Suprapubic skin (tissue), 4 donors: Measurements from ENCODE around the gene CCDC60. TPM values are rescaled to one million over a fixed set of nuclear protein-coding genes. Genes with fewer than 3 reads are reported as not detected.

Experiments
- DNase-seq, 2 donors: peaks; one replicate each; pipeline ENCODE4 v3.0.0-alpha.2; 2019; ENCODE audit warnings: low spot score in 2 of 2
- H3K27ac ChIP-seq: fragments of 200-600 bp; sonication (generic); one replicate; pipeline ENCODE4 v1.5.1; 2019
- H3K27me3 ChIP-seq: fragments of 200-600 bp; sonication (generic); one replicate; pipeline ENCODE4 v1.5.1; 2019
- H3K36me3 ChIP-seq: fragments of 200-600 bp; sonication (generic); one replicate; pipeline ENCODE4 v1.5.1; 2019
- H3K4me1 ChIP-seq: fragments of 200-600 bp; sonication (generic); one replicate; pipeline ENCODE4 v1.5.1; 2019
- H3K4me3 ChIP-seq: fragments of 200-600 bp; sonication (generic); one replicate; pipeline ENCODE4 v1.5.1; 2019; ENCODE audit warnings: mild to moderate bottlenecking
- H3K9me3 ChIP-seq: fragments of 200-600 bp; sonication (generic); one replicate; pipeline ENCODE4 v1.5.1; 2019
- CTCF ChIP-seq, 2 donors: fragments of 200-600 bp in 1 of 2; fragments of 450-650 bp in 1 of 2; sonication (generic) in 1 of 2; IDR thresholded peaks; one replicate each; pipeline ENCODE4 v1.5.1; 2016 to 2019; ENCODE audit warnings: antibody characterized with exemption in 2 of 2, mild to moderate bottlenecking in 1 of 2, moderate library complexity in 1 of 2
- EP300 ChIP-seq: sonication (generic); formaldehyde crosslinking; IDR thresholded peaks from one replicate; pipeline ENCODE4 v1.6.1; 2017; ENCODE audit warnings: antibody characterized with exemption
- POLR2A ChIP-seq, 2 donors: fragments of 450-650 bp; IDR thresholded peaks; one replicate each; pipeline ENCODE4 v1.6.1; 2017; ENCODE audit warnings: antibody characterized with exemption in 2 of 2, mild to moderate bottlenecking in 2 of 2, moderate library complexity in 2 of 2
- POLR2AphosphoS5 ChIP-seq, 3 donors: sonication (generic); formaldehyde crosslinking; IDR thresholded peaks; one replicate each; pipeline ENCODE4 v1.6.1; 2017; ENCODE audit warnings: antibody characterized with exemption in 3 of 3
- WGBS: methylation state at CpG from one replicate; pipeline ENCODE4 v1.1.5; 2018; 5-methylcytosine and 5-hydroxymethylcytosine counted together
- total RNA-seq, 4 donors: library from RNA; depleted of rRNA; stranded (reverse); fragments of >200 nt; gene quantifications; one replicate each; pipeline ENCODE4 v1.1.0, GENCODE V29; 2016

The CCDC60 gene
- not detected for total RNA-seq

GRCh38 chr12:119334430-119335170 is at the start of gene CCDC60:
CCDC60 (plus strand) TSS chr12:119334729; CDS start chr12:119335177, 448 bp downstream.
- no peak for TF ChIP-seq POLR2A (IDR thresholded peaks at IDR 0.05)
- no peak for TF ChIP-seq EP300
- no peak for TF ChIP-seq CTCF (IDR thresholded peaks at IDR 0.05)
- TF ChIP-seq POLR2AphosphoS5 (IDR thresholded peaks at IDR 0.05): no peak
- Histone ChIP-seq H3K27me3 (peaks cover 29% of the 10 kb centered on the region), H3K4me1 (peaks cover 4% of the 10 kb centered on the region), H3K9me3 (no peaks in the 10 kb centered on the region), H3K4me3 (no peak within 1 kb of the TSS), H3K36me3 (no peaks in the 10 kb centered on the region), H3K27ac (no peak within 1 kb of the TSS)
- 26% methylated on average over 26 of the region's 26 CpGs for WGBS
- DNase-seq: no peak

- DNase-seq: no peak
- no peak overlapping the region for H3K4me3 ChIP-seq
- peaks cover 5% of the 10 kb centered on the region for H3K27me3 ChIP-seq
- no peak overlapping the region for H3K27ac ChIP-seq
- 65% methylated on average over 11 of the region's 11 CpGs for WGBS
- H3K36me3 ChIP-seq: no peaks in the 10 kb centered on the region
- H3K9me3 ChIP-seq: no peaks in the 10 kb centered on the region
- no peaks in the 10 kb centered on the region for H3K4me1 ChIP-seq
- TF ChIP-seq POLR2A (IDR thresholded peaks at IDR 0.05) (no peak), EP300 (no peak), CTCF (IDR thresholded peaks at IDR 0.05) (no peak), POLR2AphosphoS5 (IDR thresholded peaks at IDR 0.05) (no peak)
Observed at GRCh38 chr12:119288576-119288975, 46.0 kb upstream of the CCDC60 start.

- Histone ChIP-seq H3K9me3 (no peaks in the 10 kb centered on the region), H3K36me3 (no peaks in the 10 kb centered on the region), H3K27ac (no peak overlapping the region), H3K4me1 (no peaks in the 10 kb centered on the region), H3K4me3 (no peak overlapping the region), H3K27me3 (peaks cover 21% of the 10 kb centered on the region)
- 63% methylated on average over 5 of the region's 6 CpGs for WGBS
- DNase-seq: no peak
- TF ChIP-seq EP300 (no peak), CTCF (IDR thresholded peaks at IDR 0.05) (no peak), POLR2A (IDR thresholded peaks at IDR 0.05) (no peak), POLR2AphosphoS5 (IDR thresholded peaks at IDR 0.05) (no peak)
Observed at GRCh38 chr12:119292893-119293630, 41.5 kb upstream of the CCDC60 start.

GRCh38 chr12:119294211-119294610 is 40.3 kb upstream of the CCDC60 start:
- Histone ChIP-seq H3K4me1 (no peaks in the 10 kb centered on the region), H3K27me3 (peaks cover 21% of the 10 kb centered on the region), H3K9me3 (no peaks in the 10 kb centered on the region), H3K36me3 (no peaks in the 10 kb centered on the region), H3K27ac (no peak overlapping the region), H3K4me3 (no peak overlapping the region)
- DNase-seq: no peak
- 56% methylated on average over 5 of the region's 5 CpGs for WGBS
- TF ChIP-seq CTCF (IDR thresholded peaks at IDR 0.05) (no peak), EP300 (no peak), POLR2A (IDR thresholded peaks at IDR 0.05) (no peak), POLR2AphosphoS5 (IDR thresholded peaks at IDR 0.05) (no peak)

- Histone ChIP-seq H3K4me3 (no peak overlapping the region), H3K4me1 (no peaks in the 10 kb centered on the region), H3K36me3 (no peaks in the 10 kb centered on the region), H3K9me3 (no peaks in the 10 kb centered on the region), H3K27ac (no peak overlapping the region), H3K27me3 (peaks cover 21% of the 10 kb centered on the region)
- WGBS: 55% methylated on average over 2 of the region's 2 CpGs
- TF ChIP-seq POLR2AphosphoS5 (IDR thresholded peaks at IDR 0.05) (no peak), EP300 (no peak), CTCF (IDR thresholded peaks at IDR 0.05) (no peak), POLR2A (IDR thresholded peaks at IDR 0.05) (no peak)
- DNase-seq: no peak
Observed at GRCh38 chr12:119296535-119296934, 38.0 kb upstream of the CCDC60 start.
